HS-27A (cell line): ENCODE results near the gene IRF5.
"Not testable (repeated sequence)": the region's sequence is repeated elsewhere in the genome, so short reads cannot be mapped to it uniquely, and the experiment has no call there.

Experiments
- DNase-seq: peaks from one replicate; pipeline ENCODE4 v3.0.0-alpha.2; 2012; ENCODE audit warnings: low read depth, missing footprints

IRF5 gene

GRCh38 chr7:128968624-128969023 is 30.9 kb downstream of the IRF5 start:
- no peak for DNase-seq

DNA sequence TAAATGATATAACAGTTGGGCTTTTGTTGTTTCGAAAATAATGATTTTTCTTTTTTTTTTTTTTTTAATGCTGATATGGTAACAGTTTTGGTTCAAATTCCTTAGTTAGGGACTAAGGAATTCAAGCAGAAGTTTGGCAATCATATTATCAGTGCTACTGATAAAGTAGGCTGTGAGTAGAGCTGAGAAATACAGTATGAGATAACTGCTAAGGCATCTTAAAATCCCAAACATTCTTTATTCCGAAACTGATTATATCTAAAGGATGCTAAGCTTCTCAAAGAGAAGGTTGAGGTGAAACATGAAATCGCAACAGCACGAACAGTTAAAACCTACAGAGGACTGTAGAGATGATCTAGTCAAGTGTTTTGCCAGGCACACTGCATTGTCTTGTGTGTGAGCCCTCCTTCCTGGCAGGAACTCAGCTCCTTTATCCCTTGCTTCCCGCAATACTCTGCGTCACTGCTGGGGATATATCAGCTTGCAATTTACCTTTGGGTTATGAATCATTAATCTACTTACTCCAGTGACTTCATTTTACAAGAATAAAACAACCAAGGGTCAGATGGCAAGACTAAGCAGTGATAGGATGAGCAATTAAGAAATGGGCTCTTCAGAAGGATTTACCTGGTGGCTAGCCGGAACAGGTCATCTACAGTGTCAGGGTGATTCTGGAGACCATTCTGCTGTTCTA is 36.7 kb downstream of the IRF5 start:
- no peak for DNase-seq

- no peak for DNase-seq
These were observed 44.4 kb downstream of the IRF5 start for GRCh38 chr7:128982105-128982504.

DNA sequence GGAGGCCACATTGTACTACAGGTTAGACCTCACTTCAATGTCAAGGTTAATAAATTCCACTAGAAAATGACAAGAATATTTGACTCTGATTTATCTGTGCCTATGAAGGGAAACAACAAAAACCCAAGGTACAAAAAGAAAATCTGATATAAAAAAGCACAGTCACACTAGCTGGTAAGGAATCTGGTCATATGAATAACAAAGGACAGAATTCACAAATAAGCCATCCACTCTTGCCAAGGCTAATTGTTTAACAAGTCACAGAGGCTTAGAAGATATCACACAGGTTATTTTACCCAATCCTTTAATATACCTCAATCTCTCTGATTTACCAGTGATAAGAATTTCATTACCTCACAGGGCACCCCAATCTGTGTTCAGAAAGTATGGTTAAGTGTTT is 47.9 kb downstream of the IRF5 start:
- DNase-seq = no peak

DNA sequence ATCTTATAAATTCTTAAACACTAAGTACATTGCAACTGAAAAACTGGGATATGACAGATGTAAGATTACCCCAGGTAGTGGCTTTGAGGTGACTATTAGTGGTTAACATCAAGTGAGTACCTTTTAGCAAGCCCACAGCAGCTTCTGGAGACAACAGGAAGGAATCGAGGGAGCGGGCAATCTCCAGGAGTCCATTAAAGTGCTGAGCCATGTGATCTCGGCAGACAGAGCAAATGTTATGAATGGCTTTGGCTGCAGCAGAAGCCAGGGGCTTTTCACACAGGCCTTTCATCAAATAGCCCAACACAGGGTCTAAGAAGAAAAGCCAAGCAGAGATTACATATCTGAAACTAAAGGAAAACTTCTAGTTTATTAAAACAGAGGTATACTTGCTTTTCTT is 48.9 kb downstream of the IRF5 start:
- DNase-seq = no peak

DNA sequence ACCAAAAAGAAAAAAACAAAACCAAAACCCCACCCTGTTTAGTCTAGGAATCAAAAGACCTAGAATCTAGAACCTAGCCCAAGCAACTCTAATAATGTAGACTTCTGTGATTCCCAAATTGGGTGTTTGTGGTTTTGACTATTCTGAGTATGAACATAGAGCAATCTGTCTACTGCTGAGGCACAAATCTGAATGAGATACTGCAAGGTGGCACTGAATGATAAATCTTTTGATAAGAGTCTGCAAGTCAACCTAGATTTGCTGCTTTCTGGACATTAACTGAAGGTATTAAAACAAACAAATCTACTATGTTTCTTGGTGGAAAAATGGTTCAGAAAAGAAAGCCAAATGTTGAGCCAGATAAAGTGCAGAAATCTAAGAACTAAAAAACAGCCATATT is 50.6 kb downstream of the IRF5 start:
- DNase-seq = no peak

GRCh38 chr7:128989961-128990360 is 52.2 kb downstream of the IRF5 start:
- DNase-seq = no peak

- no peak for DNase-seq
These were observed 55.7 kb downstream of the IRF5 start for GRCh38 chr7:128993419-128993818.

- DNase-seq = not testable (repeated sequence)
These were observed 56.8 kb downstream of the IRF5 start for GRCh38 chr7:128994560-128994959.

GRCh38 chr7:128997181-128997580 is 59.5 kb downstream of the IRF5 start:
- DNase-seq = no peak
